Raji (cell line): ENCODE measurements around the gene RAB31.

Experiments used
- POLR2A ChIP-seq: IDR thresholded peaks from 2 replicates; pipeline ENCODE4 v1.6.1; 2011; ENCODE audit warnings: low read depth, low read length, control low read depth; ENCODE audit not compliant: insufficient read depth

RAB31 gene

GRCh38 chr18:9802175-9803062 is 94.3 kb downstream of the RAB31 start:
- no peak for TF ChIP-seq POLR2A

GRCh38 chr18:9803063-9803697 is 95.1 kb downstream of the RAB31 start:
- no peak for TF ChIP-seq POLR2A

- no peak for TF ChIP-seq POLR2A
Measured at GRCh38 chr18:9803698-9804516, 95.8 kb downstream of the RAB31 start.

GRCh38 chr18:9804517-9805104 is 96.5 kb downstream of the RAB31 start:
- no peak for TF ChIP-seq POLR2A

GRCh38 chr18:9806905-9807304 is 98.8 kb downstream of the RAB31 start:
- TF ChIP-seq POLR2A = no peak

GRCh38 chr18:9808295-9809241 is 100.5 kb downstream of the RAB31 start:
- TF ChIP-seq POLR2A = no peak

GRCh38 chr18:9809697-9810096 is 101.6 kb downstream of the RAB31 start:
- no peak for TF ChIP-seq POLR2A

GRCh38 chr18:9810299-9810698 is 102.2 kb downstream of the RAB31 start:
- TF ChIP-seq POLR2A = no peak

GRCh38 chr18:9810994-9811705 is 103.0 kb downstream of the RAB31 start:
- TF ChIP-seq POLR2A = no peak

GRCh38 chr18:9811978-9812377 is 103.9 kb downstream of the RAB31 start:
- TF ChIP-seq POLR2A = no peak

GRCh38 chr18:9814431-9814830 is 106.3 kb downstream of the RAB31 start:
- TF ChIP-seq POLR2A = no peak

- TF ChIP-seq POLR2A = no peak
Measured at GRCh38 chr18:9817286-9817685, 109.2 kb downstream of the RAB31 start.

GRCh38 chr18:9817725-9818422 is 109.8 kb downstream of the RAB31 start:
- no peak for TF ChIP-seq POLR2A
